ENCODE data around the gene IGLON5. TPM values are rescaled to one million over a fixed set of nuclear protein-coding genes. Genes with fewer than 3 reads are reported as not detected.

The IGLON5 gene
- total and polyA plus RNA-seq, 12 donors: 0.13 to 3.4 (median 1.2) TPM; not detected in 2

- TF ChIP-seq POLR2A (IDR thresholded peaks at IDR 0.05) (no peak), CTCF (IDR thresholded peaks at IDR 0.05) (no peak)
- intact Hi-C loops (cut with DNase I): no loop called here
- WGBS, 4 donors: 52 to 73% (median 60%) methylated on average over 11 to 23 of the region's 23 CpGs
- H3K36me3 ChIP-seq (replicated peaks in 1 of 2): no peaks in the 10 kb centered on the region
- H3K27ac ChIP-seq: peak within 1 kb of the TSS in 4 of 5 donors; percentile 18 to 95 (median 74)
- no peak for DNase-seq
- peaks cover 16 to 24% of the 10 kb centered on the region in 2 donors for H3K4me1 ChIP-seq (replicated peaks in 1 of 2)
- no peaks in the 10 kb centered on the region for H3K27me3 ChIP-seq
- peak within 1 kb of the TSS; percentile 44 to 78 (median 59) for H3K4me3 ChIP-seq
- no peaks in the 10 kb centered on the region for H3K9me3 ChIP-seq (replicated peaks in 1 of 3)
Observed at GRCh38 chr19:51368366-51369282, 57.2 kb downstream of the IGLON5 start, which contains the start of gene CLDND2. Gene CLDND2 (minus strand): TSS chr19:51369003. CDS start chr19:51368577, 426 bp downstream.

- H3K27ac ChIP-seq: no peak overlapping the region
- no peaks in the 10 kb centered on the region for H3K36me3 ChIP-seq (replicated peaks in 1 of 2)
- intact Hi-C loops (cut with DNase I): no loop called here
- H3K4me3 ChIP-seq: no peak overlapping the region
- no peaks in the 10 kb centered on the region for H3K9me3 ChIP-seq (replicated peaks in 1 of 3)
- TF ChIP-seq CTCF (IDR thresholded peaks at IDR 0.05) (no peak), POLR2A (IDR thresholded peaks at IDR 0.05) (no peak)
- DNase-seq: no peak
- no peaks in the 10 kb centered on the region for H3K27me3 ChIP-seq
- WGBS, 4 donors: 68 to 88% (median 77%) methylated on average over 4 of the region's 4 CpGs
- peaks cover 5 to 8% of the 10 kb centered on the region in 2 donors for H3K4me1 ChIP-seq (replicated peaks in 1 of 2)
Observed at GRCh38 chr19:51370230-51370629, 58.8 kb downstream of the IGLON5 start.

GRCh38 chr19:51371186-51371690 is 59.8 kb downstream of the IGLON5 start:
- Histone ChIP-seq H3K4me1 (replicated peaks in 1 of 2) (peaks cover 0 to 5% of the 10 kb centered on the region in 2 donors), H3K9me3 (replicated peaks in 1 of 3) (no peaks in the 10 kb centered on the region), H3K4me3 (no peak overlapping the region), H3K36me3 (replicated peaks in 1 of 2) (no peaks in the 10 kb centered on the region), H3K27ac (no peak overlapping the region), H3K27me3 (no peaks in the 10 kb centered on the region)
- TF ChIP-seq POLR2A (IDR thresholded peaks at IDR 0.05) (no peak), CTCF (IDR thresholded peaks at IDR 0.05) (no peak)
- intact Hi-C loops (cut with DNase I): no loop called here
- WGBS, 4 donors: 73 to 85% (median 80%) methylated on average over 8 of the region's 8 CpGs
- no peak for DNase-seq

- WGBS, 4 donors: 76 to 94% (median 82%) methylated on average over 3 to 18 of the region's 18 CpGs
- no peak for TF ChIP-seq CTCF (IDR thresholded peaks at IDR 0.05)
- no peak for TF ChIP-seq POLR2A (IDR thresholded peaks at IDR 0.05)
- no peaks in the 10 kb centered on the region for H3K9me3 ChIP-seq (replicated peaks in 1 of 3)
- H3K4me3 ChIP-seq: no peak overlapping the region
- no peaks in the 10 kb centered on the region for H3K27me3 ChIP-seq
- H3K36me3 ChIP-seq (replicated peaks in 1 of 2): no peaks in the 10 kb centered on the region
- intact Hi-C loops (cut with DNase I): no loop called here
- DNase-seq: no peak
- no peak overlapping the region for H3K27ac ChIP-seq
- peaks cover 0 to 5% of the 10 kb centered on the region in 2 donors for H3K4me1 ChIP-seq (replicated peaks in 1 of 2)
Observed at GRCh38 chr19:51372021-51372648, 60.7 kb downstream of the IGLON5 start.
